OCI-LY7 (cell line): ENCODE results near the gene PGRMC2. TPM values are rescaled to one million over a fixed set of nuclear protein-coding genes. Genes with fewer than 3 reads are reported as not detected.

Experiments used
- BruUV-seq: library from RNA; stranded (reverse); fragments of 400-500 nt; replicated peaks from 2 replicates; lab custom pipeline; 2021; lab: Mats Ljungman, UMichigan
- CTCF ChIA-PET: fragments of 300-600 bp; sonication (Branson Sonifier 250); formaldehyde crosslinking; loops from one replicate; lab custom pipeline; 2022; ENCODE audit warnings: antibody characterized with exemption; ENCODE audit not compliant: unreplicated experiment; lab: Charles Lee
- POLR2A ChIA-PET: fragments of 300-600 bp; sonication (Branson Sonifier 250); formaldehyde crosslinking; loops from one replicate; lab custom pipeline; 2022; ENCODE audit warnings: antibody characterized with exemption; lab: Charles Lee
- DNase-seq: peaks from one replicate; pipeline ENCODE4 v3.0.0-alpha.2; 2015; ENCODE audit warnings: low spot score
- H2AFZ ChIP-seq: fragments of 200-600 bp; sonication (generic), shearing (Covaris generic); 2 replicates; pipeline ENCODE4 v1.6.1; 2014; ENCODE audit warnings: mild to moderate bottlenecking, antibody characterized with exemption, low read length, moderate library complexity
- H3K27ac ChIP-seq: fragments of 200-600 bp; sonication (generic); 2 replicates; pipeline ENCODE4 v1.5.1; 2014; ENCODE audit warnings: mixed run types, low read depth, mild to moderate bottlenecking, moderate library complexity, low read length, inconsistent platforms; ENCODE audit not compliant: poor library complexity, severe bottlenecking
- H3K36me3 ChIP-seq: fragments of 200-600 bp; sonication (generic); 2 replicates; pipeline ENCODE4 v1.6.1; 2014; ENCODE audit warnings: mild to moderate bottlenecking, antibody characterized with exemption, low read length, moderate library complexity, mixed read lengths; ENCODE audit not compliant: insufficient read depth
- H3K4me1 ChIP-seq: fragments of 200-600 bp; sonication (generic); 2 replicates; pipeline ENCODE4 v1.5.1; 2014; ENCODE audit warnings: mild to moderate bottlenecking, low read length; ENCODE audit not compliant: insufficient read depth, poor library complexity, severe bottlenecking
- H3K4me2 ChIP-seq: fragments of 200-600 bp; sonication (generic); 2 replicates; pipeline ENCODE4 v1.6.1; 2014; ENCODE audit warnings: mild to moderate bottlenecking, low read length
- H3K4me3 ChIP-seq: fragments of 200-600 bp; sonication (generic); 2 replicates; pipeline ENCODE4 v1.5.1; 2014; ENCODE audit warnings: mild to moderate bottlenecking, low read depth, low read length; ENCODE audit not compliant: poor library complexity, severe bottlenecking
- H3K79me2 ChIP-seq: fragments of 200-600 bp; sonication (generic); 2 replicates; pipeline ENCODE4 v1.6.1; 2016; ENCODE audit warnings: low read depth, mild to moderate bottlenecking, low read length, moderate library complexity, mixed read lengths; ENCODE audit not compliant: insufficient read depth
- H3K9me2 ChIP-seq: fragments of 200-600 bp; sonication (generic); 2 replicates; pipeline ENCODE4 v1.6.1; 2016; ENCODE audit warnings: mild to moderate bottlenecking, low read length, mixed read lengths; ENCODE audit not compliant: insufficient read depth
- H3K9me3 ChIP-seq: fragments of 200-600 bp; sonication (generic); 2 replicates; pipeline ENCODE4 v1.6.1; 2014; ENCODE audit warnings: mild to moderate bottlenecking, mixed run types, low read length, mixed read lengths
- H4K20me1 ChIP-seq: fragments of 200-600 bp; sonication (generic); 2 replicates; pipeline ENCODE4 v1.6.1; 2014; ENCODE audit warnings: mild to moderate bottlenecking, antibody characterized with exemption, low read length, moderate library complexity, mixed read lengths; ENCODE audit not compliant: insufficient read depth
- EZH2phosphoT487 ChIP-seq: fragments of 200-600 bp; sonication (generic); IDR thresholded peaks from 2 replicates; pipeline ENCODE4 v1.6.1; 2018; ENCODE audit warnings: low read depth, borderline replicate concordance, mild to moderate bottlenecking, mixed run types, antibody characterized with exemption, low read length, moderate library complexity, mixed read lengths
- intact Hi-C: fragments of 100-400 bp; cut with micrococcal nuclease; formaldehyde crosslinking; loops from one replicate; pipeline ENCODE4 v1.10.0; 2022; ENCODE audit not compliant: unreplicated experiment
- total RNA-seq, 2 experiments: library from RNA; depleted of rRNA in 1 of 2; stranded (reverse); fragments of >200 nt in 1 of 2; shearing (Covaris generic) in 1 of 2; gene quantifications; 2 replicates each; pipeline ENCODE4 v1.2.3, GENCODE V29; 2014 to 2022
- TF ChIP-seq, protein P1 (sequence below): fragments of 200-600 bp; sonication (generic); conservative IDR thresholded peaks from 2 replicates; pipeline ENCODE4 v1.5.1; 2014; ENCODE audit warnings: mild to moderate bottlenecking, antibody characterized with exemption, low read length, moderate library complexity, mixed read lengths

PGRMC2 gene
- total RNA-seq, 2 experiments from 2014 or later: 10.5 to 45.3 TPM

GRCh38 chr4:128220286-128221235 is 67.1 kb downstream of the PGRMC2 start:
- Histone ChIP-seq H3K36me3 (no peaks in the 10 kb centered on the region), H3K79me2 (no peaks in the 10 kb centered on the region), H3K9me3 (no peaks in the 10 kb centered on the region), H3K4me3 (no peak overlapping the region), H4K20me1 (no peaks in the 10 kb centered on the region), H3K4me1 (no peaks in the 10 kb centered on the region), H3K27ac (no peak overlapping the region), H3K9me2 (no peaks in the 10 kb centered on the region), H2AFZ (no peak overlapping the region), H3K4me2 (no peak overlapping the region)
- no TSS peak for BruUV-seq
- intact Hi-C loops: loop anchor here (2.0 kb wide), 2 partner anchors 30 to 616 kb away; no protein-coding TSS in a partner anchor
- peak; percentile 20 for DNase-seq
- TF ChIP-seq, protein P1, sequence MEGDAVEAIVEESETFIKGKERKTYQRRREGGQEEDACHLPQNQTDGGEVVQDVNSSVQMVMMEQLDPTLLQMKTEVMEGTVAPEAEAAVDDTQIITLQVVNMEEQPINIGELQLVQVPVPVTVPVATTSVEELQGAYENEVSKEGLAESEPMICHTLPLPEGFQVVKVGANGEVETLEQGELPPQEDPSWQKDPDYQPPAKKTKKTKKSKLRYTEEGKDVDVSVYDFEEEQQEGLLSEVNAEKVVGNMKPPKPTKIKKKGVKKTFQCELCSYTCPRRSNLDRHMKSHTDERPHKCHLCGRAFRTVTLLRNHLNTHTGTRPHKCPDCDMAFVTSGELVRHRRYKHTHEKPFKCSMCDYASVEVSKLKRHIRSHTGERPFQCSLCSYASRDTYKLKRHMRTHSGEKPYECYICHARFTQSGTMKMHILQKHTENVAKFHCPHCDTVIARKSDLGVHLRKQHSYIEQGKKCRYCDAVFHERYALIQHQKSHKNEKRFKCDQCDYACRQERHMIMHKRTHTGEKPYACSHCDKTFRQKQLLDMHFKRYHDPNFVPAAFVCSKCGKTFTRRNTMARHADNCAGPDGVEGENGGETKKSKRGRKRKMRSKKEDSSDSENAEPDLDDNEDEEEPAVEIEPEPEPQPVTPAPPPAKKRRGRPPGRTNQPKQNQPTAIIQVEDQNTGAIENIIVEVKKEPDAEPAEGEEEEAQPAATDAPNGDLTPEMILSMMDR: peak; percentile 73
- TF ChIP-seq EZH2phosphoT487: no peak
- CTCF ChIA-PET: no interaction called here
- POLR2A ChIA-PET: no interaction called here

Other genes with a start within 250 kb of the PGRMC2 start
- 16.5 and 22.1 TPM in 2 replicates for gene LARP1B, start 226.5 kb downstream of the PGRMC2 start, total RNA-seq (2014; rRNA removed; shearing (Covaris generic))
- 21.0 and 25.0 TPM in 2 replicates for gene LARP1B, start 226.5 kb downstream of the PGRMC2 start, total RNA-seq (2022)